ENCODE data around the gene PLEKHG5. TPM values are rescaled to one million over a fixed set of nuclear protein-coding genes. Genes with fewer than 3 reads are reported as not detected.

PLEKHG5 gene, protein sequence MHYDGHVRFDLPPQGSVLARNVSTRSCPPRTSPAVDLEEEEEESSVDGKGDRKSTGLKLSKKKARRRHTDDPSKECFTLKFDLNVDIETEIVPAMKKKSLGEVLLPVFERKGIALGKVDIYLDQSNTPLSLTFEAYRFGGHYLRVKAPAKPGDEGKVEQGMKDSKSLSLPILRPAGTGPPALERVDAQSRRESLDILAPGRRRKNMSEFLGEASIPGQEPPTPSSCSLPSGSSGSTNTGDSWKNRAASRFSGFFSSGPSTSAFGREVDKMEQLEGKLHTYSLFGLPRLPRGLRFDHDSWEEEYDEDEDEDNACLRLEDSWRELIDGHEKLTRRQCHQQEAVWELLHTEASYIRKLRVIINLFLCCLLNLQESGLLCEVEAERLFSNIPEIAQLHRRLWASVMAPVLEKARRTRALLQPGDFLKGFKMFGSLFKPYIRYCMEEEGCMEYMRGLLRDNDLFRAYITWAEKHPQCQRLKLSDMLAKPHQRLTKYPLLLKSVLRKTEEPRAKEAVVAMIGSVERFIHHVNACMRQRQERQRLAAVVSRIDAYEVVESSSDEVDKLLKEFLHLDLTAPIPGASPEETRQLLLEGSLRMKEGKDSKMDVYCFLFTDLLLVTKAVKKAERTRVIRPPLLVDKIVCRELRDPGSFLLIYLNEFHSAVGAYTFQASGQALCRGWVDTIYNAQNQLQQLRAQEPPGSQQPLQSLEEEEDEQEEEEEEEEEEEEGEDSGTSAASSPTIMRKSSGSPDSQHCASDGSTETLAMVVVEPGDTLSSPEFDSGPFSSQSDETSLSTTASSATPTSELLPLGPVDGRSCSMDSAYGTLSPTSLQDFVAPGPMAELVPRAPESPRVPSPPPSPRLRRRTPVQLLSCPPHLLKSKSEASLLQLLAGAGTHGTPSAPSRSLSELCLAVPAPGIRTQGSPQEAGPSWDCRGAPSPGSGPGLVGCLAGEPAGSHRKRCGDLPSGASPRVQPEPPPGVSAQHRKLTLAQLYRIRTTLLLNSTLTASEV
- total RNA-seq: 11.3 and 32.3 TPM in 2 replicates

DNA sequence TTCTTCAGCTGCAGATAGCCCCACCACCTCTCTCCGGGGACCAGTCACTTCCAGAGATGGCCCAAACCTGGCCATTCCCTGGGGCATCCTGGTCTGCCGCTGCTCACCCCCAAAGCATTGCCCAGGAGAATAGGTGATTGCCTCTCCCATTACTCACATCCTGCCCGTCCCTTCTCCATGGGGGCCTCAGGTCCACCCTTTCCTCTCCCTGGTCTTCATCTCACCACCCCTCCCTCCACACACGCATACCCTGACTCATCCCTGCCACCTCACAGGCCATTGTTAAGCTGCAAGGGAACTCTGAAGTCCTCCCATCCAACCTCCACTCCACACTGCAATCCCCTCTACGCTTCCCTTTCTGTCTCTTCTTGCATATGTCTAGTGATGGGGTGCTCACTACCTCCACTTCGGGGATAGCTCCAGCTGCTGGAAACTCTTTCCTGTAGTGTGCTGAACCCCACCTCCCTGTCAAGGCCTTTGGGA, at the start of gene PLEKHG5:
Gene PLEKHG5, minus strand, starts transcription at position 188 of the 483 bp plus-strand sequence. CDS start 14,096 bp downstream, outside the sequence.

DNA sequence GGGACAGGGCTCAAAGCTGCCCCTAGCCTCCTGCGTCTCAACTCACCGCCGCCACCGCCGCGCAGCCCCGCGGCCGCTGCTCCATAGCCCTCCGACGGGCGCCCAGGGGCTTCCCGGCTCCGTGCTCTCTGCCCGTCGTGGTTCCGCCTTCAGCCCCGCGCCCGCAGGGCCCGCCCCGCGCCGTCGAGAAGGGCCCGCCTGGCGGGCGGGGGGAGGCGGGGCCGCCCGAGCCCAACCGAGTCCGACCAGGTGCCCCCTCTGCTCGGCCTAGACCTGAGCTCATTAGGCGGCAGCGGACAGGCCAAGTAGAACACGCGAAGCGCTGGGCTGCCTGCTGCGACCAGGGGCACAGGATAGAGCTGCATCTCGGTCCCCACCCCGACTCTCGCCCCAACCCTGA, 25.4 kb downstream of the PLEKHG5 start, which contains the start of gene TNFRSF25:
Gene TNFRSF25, minus strand, starts transcription at position 151 of the 400 bp plus-strand sequence. Its CDS starts 66 bp downstream, at position 85.

GRCh38 chr1:6424619-6425593, 66.6 kb downstream of the PLEKHG5 start, which contains the start of gene ESPN:
Gene ESPN, plus strand, starts transcription at chr1:6424776. Its CDS starts 180 bp downstream, at chr1:6424956.

DNA sequence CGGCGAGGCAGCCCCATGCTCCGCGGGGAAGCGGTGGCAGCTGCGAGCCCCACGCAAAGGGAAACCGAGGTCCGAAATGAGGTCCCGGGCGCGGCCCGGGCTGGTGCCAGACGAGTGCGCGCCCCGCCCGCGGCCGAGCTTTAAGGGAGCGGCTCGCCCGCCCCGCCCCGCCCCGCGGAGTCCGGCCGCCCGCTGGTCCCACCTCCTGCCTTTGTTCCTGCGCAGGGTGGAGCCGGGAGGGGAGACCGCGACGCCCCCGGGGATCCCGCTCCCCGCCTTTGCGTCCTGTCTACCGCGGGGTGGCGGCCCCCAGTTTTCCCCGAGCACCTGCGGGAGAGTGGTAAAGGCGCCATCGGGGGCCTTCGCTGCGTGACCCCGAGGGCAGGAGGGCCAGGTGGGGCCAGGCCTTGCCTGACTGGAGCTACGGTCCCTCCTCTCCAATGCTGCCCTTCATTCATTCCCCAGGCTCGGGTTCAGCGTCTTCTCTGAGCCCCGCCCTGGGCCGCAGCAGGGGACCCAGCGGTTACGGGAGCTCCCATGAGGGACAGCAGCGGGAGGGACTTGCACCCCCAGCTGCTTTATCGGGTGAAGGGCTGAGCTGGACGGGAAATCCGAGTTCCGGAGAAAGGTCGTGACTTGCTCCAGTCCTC, 71.5 kb downstream of the PLEKHG5 start, which contains the start of gene HES2:
Gene HES2, minus strand, starts transcription at position 116 of the 650 bp plus-strand sequence. Its CDS starts 99 bp downstream, at position 17.

Other genes starting within 250 kb of the PLEKHG5 start
- gene HES3, start 247.5 kb downstream of the PLEKHG5 start, total RNA-seq: not detected in 2 replicates
- gene GPR153, start 230.6 kb downstream of the PLEKHG5 start, total RNA-seq: 7.1 and 7.5 TPM in 2 replicates
- 26.1 and 50.6 TPM in 2 replicates for gene ACOT7, start 97.9 kb downstream of the PLEKHG5 start, total RNA-seq
- gene HES2, start 71.7 kb downstream of the PLEKHG5 start, total RNA-seq: 0.37 TPM in 1 of 2 replicates, not detected in the other
- 0.05 TPM in 1 of 2 replicates, not detected in the other for gene ESPN, start 66.9 kb downstream of the PLEKHG5 start, total RNA-seq
- gene TNFRSF25, start 25.5 kb downstream of the PLEKHG5 start, total RNA-seq: 4.2 and 13.4 TPM in 2 replicates
- gene NOL9, start 62.8 kb upstream of the PLEKHG5 start, total RNA-seq: 20.8 and 30.5 TPM in 2 replicates
- not detected in 2 replicates for gene TAS1R1, start 63.6 kb upstream of the PLEKHG5 start, total RNA-seq
- gene ZBTB48, start 88.3 kb upstream of the PLEKHG5 start, total RNA-seq: 12.1 and 16.0 TPM in 2 replicates
- gene KLHL21, start 111.2 kb upstream of the PLEKHG5 start, total RNA-seq: 29.1 and 61.5 TPM in 2 replicates
- gene PHF13, start 122.1 kb upstream of the PLEKHG5 start, total RNA-seq: 13.7 and 19.3 TPM in 2 replicates
- gene THAP3, start 133.2 kb upstream of the PLEKHG5 start, total RNA-seq: 13.7 and 19.6 TPM in 2 replicates
- gene DNAJC11, start 210.1 kb upstream of the PLEKHG5 start, total RNA-seq: 37.7 and 75.8 TPM in 2 replicates